Karpas-422 (cell line): ENCODE data around the gene JARID2. TPM values are rescaled to one million over a fixed set of nuclear protein-coding genes. Genes with fewer than 3 reads are reported as not detected.

Experiments
- DNase-seq: peaks from one replicate; pipeline ENCODE4 v3.0.0-alpha.2; 2015
- H2AFZ ChIP-seq: fragments of 200-600 bp; sonication (generic); 2 replicates; pipeline ENCODE4 v1.6.1; 2014; ENCODE audit warnings: antibody characterized with exemption, low read length, mixed read lengths
- H3K27ac ChIP-seq: fragments of 200-600 bp; sonication (generic); 2 replicates; pipeline ENCODE4 v1.5.1; 2014; ENCODE audit warnings: mild to moderate bottlenecking, low read length, moderate library complexity
- H3K27me3 ChIP-seq: fragments of 200-600 bp; sonication (generic); 2 replicates; pipeline ENCODE4 v1.6.1; 2014; ENCODE audit warnings: low read length, mixed read lengths
- H3K36me3 ChIP-seq: fragments of 200-600 bp; sonication (generic); 2 replicates; pipeline ENCODE4 v1.6.1; 2014; ENCODE audit warnings: low read length, mixed read lengths; ENCODE audit not compliant: insufficient read depth
- H3K4me1 ChIP-seq: fragments of 200-600 bp; sonication (generic); 2 replicates; pipeline ENCODE4 v1.6.1; 2014; ENCODE audit warnings: mild to moderate bottlenecking, low read length, mixed read lengths
- H3K4me2 ChIP-seq: fragments of 200-600 bp; sonication (generic); 2 replicates; pipeline ENCODE4 v1.6.1; 2014; ENCODE audit warnings: low read length, low read depth, mild to moderate bottlenecking; ENCODE audit not compliant: poor library complexity, severe bottlenecking
- H3K4me3 ChIP-seq: fragments of 200-600 bp; sonication (generic); 2 replicates; pipeline ENCODE4 v1.5.1; 2014; ENCODE audit warnings: mild to moderate bottlenecking, antibody characterized with exemption, low read length, mixed read lengths
- H3K79me2 ChIP-seq: fragments of 200-600 bp; sonication (generic); 2 replicates; pipeline ENCODE4 v1.6.1; 2014; ENCODE audit warnings: mild to moderate bottlenecking, low read length, mixed read lengths
- H3K9ac ChIP-seq: fragments of 200-600 bp; sonication (generic); 2 replicates; pipeline ENCODE4 v1.6.0; 2014; ENCODE audit warnings: low read length
- H3K9me2 ChIP-seq: fragments of 200-600 bp; sonication (generic), shearing (Covaris generic); replicated peaks from 2 replicates; pipeline ENCODE4 v1.6.0; 2014; ENCODE audit warnings: mild to moderate bottlenecking, low read length, moderate library complexity; ENCODE audit not compliant: insufficient read depth
- H3K9me3 ChIP-seq: fragments of 300-700, 200-600 bp; sonication (generic); 2 replicates; pipeline ENCODE4 v1.6.1; 2014; ENCODE audit warnings: low read length, mixed read lengths
- H4K20me1 ChIP-seq: fragments of 200-600 bp; sonication (generic); 2 replicates; pipeline ENCODE4 v1.6.1; 2014; ENCODE audit warnings: mild to moderate bottlenecking, antibody characterized with exemption, low read length, low read depth; ENCODE audit not compliant: insufficient read depth
- total RNA-seq: library from RNA; depleted of rRNA; stranded (reverse); fragments of >200 nt; shearing (Covaris generic); gene quantifications from 2 replicates; pipeline ENCODE4 v1.2.3, GENCODE V29; 2014; ENCODE audit warnings: low replicate concordance

JARID2 gene
- total RNA-seq, 1 experiment from 2014 or later, result 2.8 TPM

GRCh38 chr6:15506066-15506465 is 260.2 kb downstream of the JARID2 start:
- no peak overlapping the region for H2AFZ ChIP-seq
- H3K9me2 ChIP-seq, result no peaks in the 10 kb centered on the region
- H3K36me3 ChIP-seq, result no peaks in the 10 kb centered on the region
- no peak for DNase-seq
- H3K4me2 ChIP-seq, result no peak overlapping the region
- H3K4me3 ChIP-seq, result no peak overlapping the region
- H3K27ac ChIP-seq, result no peak overlapping the region
- H3K9me3 ChIP-seq, result no peaks in the 10 kb centered on the region
- H4K20me1 ChIP-seq, result no peaks in the 10 kb centered on the region
- no peak overlapping the region for H3K9ac ChIP-seq
- no peaks in the 10 kb centered on the region for H3K4me1 ChIP-seq
- no peaks in the 10 kb centered on the region for H3K27me3 ChIP-seq
- no peaks in the 10 kb centered on the region for H3K79me2 ChIP-seq

- Histone ChIP-seq H3K9me3 (no peaks in the 10 kb centered on the region), H2AFZ (no peak overlapping the region), H3K4me1 (no peaks in the 10 kb centered on the region), H3K9ac (no peak overlapping the region), H3K27me3 (no peaks in the 10 kb centered on the region), H3K4me3 (no peak overlapping the region), H3K27ac (no peak overlapping the region), H4K20me1 (no peaks in the 10 kb centered on the region), H3K9me2 (no peaks in the 10 kb centered on the region), H3K4me2 (no peak overlapping the region), H3K36me3 (no peaks in the 10 kb centered on the region), H3K79me2 (no peaks in the 10 kb centered on the region)
- no peak for DNase-seq
Measured at GRCh38 chr6:15507221-15507620, 261.4 kb downstream of the JARID2 start.

- no peaks in the 10 kb centered on the region for H3K4me1 ChIP-seq
- no peaks in the 10 kb centered on the region for H3K79me2 ChIP-seq
- no peaks in the 10 kb centered on the region for H3K9me2 ChIP-seq
- H3K36me3 ChIP-seq, result no peaks in the 10 kb centered on the region
- H3K4me3 ChIP-seq, result no peak overlapping the region
- H2AFZ ChIP-seq, result no peak overlapping the region
- no peak for DNase-seq
- H3K9ac ChIP-seq, result no peak overlapping the region
- no peaks in the 10 kb centered on the region for H4K20me1 ChIP-seq
- no peaks in the 10 kb centered on the region for H3K27me3 ChIP-seq
- no peak overlapping the region for H3K27ac ChIP-seq
- no peak overlapping the region for H3K4me2 ChIP-seq
- no peaks in the 10 kb centered on the region for H3K9me3 ChIP-seq
Measured at GRCh38 chr6:15507746-15508145, 261.9 kb downstream of the JARID2 start.

GRCh38 chr6:15508441-15508871 is 262.6 kb downstream of the JARID2 start:
- no peak for DNase-seq
- no peaks in the 10 kb centered on the region for H3K4me1 ChIP-seq
- no peak overlapping the region for H3K27ac ChIP-seq
- H3K9me3 ChIP-seq, result no peaks in the 10 kb centered on the region
- no peaks in the 10 kb centered on the region for H4K20me1 ChIP-seq
- H3K36me3 ChIP-seq, result no peaks in the 10 kb centered on the region
- H3K4me2 ChIP-seq, result no peak overlapping the region
- no peak overlapping the region for H3K9ac ChIP-seq
- no peak overlapping the region for H3K4me3 ChIP-seq
- no peaks in the 10 kb centered on the region for H3K79me2 ChIP-seq
- H2AFZ ChIP-seq, result no peak overlapping the region
- no peaks in the 10 kb centered on the region for H3K27me3 ChIP-seq
- no peaks in the 10 kb centered on the region for H3K9me2 ChIP-seq

DNA sequence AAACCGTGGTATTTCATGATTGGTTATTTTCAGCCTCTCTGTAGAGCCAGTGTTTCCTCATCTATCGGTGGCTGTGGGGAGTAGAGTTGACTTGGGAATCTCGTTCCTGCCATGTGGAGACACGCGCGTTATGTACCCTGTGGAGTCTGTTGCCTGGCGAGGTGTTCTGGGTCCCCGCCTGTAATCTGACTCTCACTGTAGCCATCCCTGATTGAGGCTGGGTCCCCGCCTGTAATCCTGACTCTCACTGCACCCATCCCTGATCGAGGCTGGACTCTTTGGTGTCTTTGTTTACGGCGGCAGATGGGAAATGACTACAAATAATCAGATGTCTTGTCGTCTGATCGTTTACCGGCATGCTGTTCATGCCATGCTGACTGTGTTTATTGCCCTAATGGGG is 263.1 kb downstream of the JARID2 start:
- Histone ChIP-seq H3K4me1 (no peaks in the 10 kb centered on the region), H3K4me3 (no peak overlapping the region), H3K9me2 (no peaks in the 10 kb centered on the region), H3K79me2 (no peaks in the 10 kb centered on the region), H2AFZ (no peak overlapping the region), H3K9ac (no peak overlapping the region), H3K36me3 (no peaks in the 10 kb centered on the region), H3K4me2 (no peak overlapping the region), H4K20me1 (no peaks in the 10 kb centered on the region), H3K9me3 (no peaks in the 10 kb centered on the region), H3K27me3 (no peaks in the 10 kb centered on the region), H3K27ac (no peak overlapping the region)
- DNase-seq, result no peak

DNA sequence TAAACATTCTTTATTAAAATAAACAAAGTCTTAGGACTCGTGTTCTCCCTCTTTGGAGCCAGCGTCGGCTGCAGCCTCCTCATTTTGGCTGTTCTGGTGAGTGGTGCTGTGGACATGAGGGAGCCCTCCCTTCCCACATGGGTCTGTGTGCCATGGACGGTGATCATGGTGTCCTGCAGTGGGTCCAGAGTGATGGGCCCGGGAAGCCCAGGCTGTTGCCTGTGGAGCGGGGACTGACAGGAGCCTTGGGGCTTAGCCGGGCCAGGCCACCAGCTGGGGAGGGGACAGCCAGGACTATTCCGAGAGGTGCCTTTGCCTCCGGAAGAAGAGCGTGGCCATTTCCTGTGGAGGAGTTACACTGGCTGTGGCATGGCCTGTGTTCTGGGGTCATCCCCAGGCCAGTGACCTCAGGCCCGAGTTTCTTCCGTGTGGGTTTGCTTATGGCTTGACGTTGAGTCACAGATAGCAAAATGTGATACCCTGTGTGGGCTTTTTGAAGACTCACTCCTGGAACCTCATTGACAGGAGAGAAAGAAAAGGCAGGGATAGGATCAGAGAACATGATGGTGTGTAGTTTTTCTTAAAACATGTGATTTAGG is 263.6 kb downstream of the JARID2 start:
- no peak for DNase-seq
- Histone ChIP-seq H3K9me2 (no peaks in the 10 kb centered on the region), H2AFZ (no peak overlapping the region), H3K4me1 (no peaks in the 10 kb centered on the region), H3K9ac (no peak overlapping the region), H3K9me3 (no peaks in the 10 kb centered on the region), H3K27me3 (no peaks in the 10 kb centered on the region), H3K4me3 (no peak overlapping the region), H3K79me2 (no peaks in the 10 kb centered on the region), H3K36me3 (no peaks in the 10 kb centered on the region), H4K20me1 (no peaks in the 10 kb centered on the region), H3K4me2 (no peak overlapping the region), H3K27ac (no peak overlapping the region)

DNA sequence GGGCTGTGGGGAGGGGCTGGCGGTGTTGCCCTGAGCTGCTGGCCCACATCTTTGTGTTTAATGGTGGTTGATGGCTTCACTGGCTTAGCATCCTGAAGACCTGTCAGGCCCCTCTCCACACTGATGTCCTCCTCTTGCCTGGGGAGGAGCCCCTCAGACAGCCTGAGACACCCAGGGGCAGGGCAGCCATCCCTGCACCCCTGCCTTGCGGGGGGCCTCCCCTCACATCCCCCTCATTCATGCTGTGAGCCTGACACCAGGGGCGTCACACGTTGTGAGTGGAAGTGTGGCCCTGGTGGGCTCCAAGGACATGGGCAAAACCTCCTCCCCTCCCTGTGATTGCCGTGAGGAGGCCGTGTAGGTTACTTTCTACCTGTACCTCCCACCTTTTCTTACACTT is 264.3 kb downstream of the JARID2 start:
- H3K27me3 ChIP-seq, result no peaks in the 10 kb centered on the region
- H3K9me3 ChIP-seq, result no peaks in the 10 kb centered on the region
- no peak for DNase-seq
- no peak overlapping the region for H3K4me2 ChIP-seq
- no peak overlapping the region for H3K4me3 ChIP-seq
- H2AFZ ChIP-seq, result no peak overlapping the region
- H3K9me2 ChIP-seq, result no peaks in the 10 kb centered on the region
- no peaks in the 10 kb centered on the region for H3K4me1 ChIP-seq
- H3K9ac ChIP-seq, result no peak overlapping the region
- no peaks in the 10 kb centered on the region for H3K36me3 ChIP-seq
- H3K27ac ChIP-seq, result no peak overlapping the region
- no peaks in the 10 kb centered on the region for H4K20me1 ChIP-seq
- no peaks in the 10 kb centered on the region for H3K79me2 ChIP-seq

GRCh38 chr6:15510536-15511247 is 264.8 kb downstream of the JARID2 start:
- H2AFZ ChIP-seq, result no peak overlapping the region

More at GRCh38 chr6:15510536-15511247, 264.8 kb downstream of the JARID2 start:
- Histone ChIP-seq H3K9me2 (no peaks in the 10 kb centered on the region), H3K9ac (no peak overlapping the region), H3K4me3 (no peak overlapping the region), H3K4me2 (no peak overlapping the region), H4K20me1 (no peaks in the 10 kb centered on the region), H3K27ac (no peak overlapping the region), H3K79me2 (no peaks in the 10 kb centered on the region), H3K36me3 (no peaks in the 10 kb centered on the region), H3K4me1 (no peaks in the 10 kb centered on the region), H3K9me3 (no peaks in the 10 kb centered on the region), H3K27me3 (no peaks in the 10 kb centered on the region)
- DNase-seq, result no peak
